Caki2 (cell line): ENCODE data around the gene KRTAP2-4. TPM values are rescaled to one million over a fixed set of nuclear protein-coding genes. Genes with fewer than 3 reads are reported as not detected.
A peak's percentile ranks its signal among the peaks of the same experiment; 100 is the strongest.
"Not testable (repeated sequence)": the region's sequence is repeated elsewhere in the genome, so short reads cannot be mapped to it uniquely, and the experiment has no call there.

Experiments
- DNase-seq: peaks from one replicate; pipeline ENCODE4 v3.0.0-alpha.2; 2015; ENCODE audit warnings: low read depth
- in situ Hi-C: cut with HindIII; loops from 2 replicates; pipeline ENCODE4 v1.10.0; 2016; ENCODE audit warnings: low sequenced_read_pairs, low pct_unique_long_range_greater_than_20kb, mixed read lengths
- total RNA-seq: library from RNA; depleted of rRNA; stranded (reverse); fragments of >200 nt; shearing (Covaris generic); gene quantifications from 2 replicates; pipeline ENCODE4 v1.2.3, GENCODE V29; 2014; ENCODE audit warnings: low replicate concordance; rRNA removed

KRTAP2-4 gene
- total RNA-seq: not detected in 2 replicates

GRCh38 chr17:41065829-41066624 is at the start of gene KRTAP2-4:
Gene KRTAP2-4 (minus strand): TSS chr17:41065879. CDS start chr17:41065845, 34 bp downstream.
- DNase-seq: peak; percentile 83
- in situ Hi-C loops: no loop called here

- in situ Hi-C loops: no loop called here
- no peak for DNase-seq
Measured at GRCh38 chr17:41111151-41111885, 45.6 kb upstream of the KRTAP2-4 start.

- in situ Hi-C loops, DNase-seq: not testable (repeated sequence)
Measured at GRCh38 chr17:41108728-41109386, 43.2 kb upstream of the KRTAP2-4 start.

- in situ Hi-C loops: no loop called here
Measured at GRCh38 chr17:41107941-41108450, 42.3 kb upstream of the KRTAP2-4 start.

GRCh38 chr17:41105347-41105746 is 39.7 kb upstream of the KRTAP2-4 start, which contains the start of gene KRTAP4-9:
Gene KRTAP4-9 (plus strand): TSS chr17:41105389. CDS start chr17:41105389, 0 bp downstream.
- in situ Hi-C loops, DNase-seq: not testable (repeated sequence)

More at GRCh38 chr17:41107941-41108450, 42.3 kb upstream of the KRTAP2-4 start:
- DNase-seq: no peak

- peak; percentile 19 for DNase-seq
- in situ Hi-C loops: not testable (repeated sequence)
Measured at GRCh38 chr17:41104386-41105038, 38.8 kb upstream of the KRTAP2-4 start.

- DNase-seq: no peak
- in situ Hi-C loops: no loop called here
Measured at GRCh38 chr17:41103896-41104295, 38.2 kb upstream of the KRTAP2-4 start.

- no peak for DNase-seq
- in situ Hi-C loops: no loop called here
Measured at GRCh38 chr17:41101586-41102259, 36.0 kb upstream of the KRTAP2-4 start, which contains the start of gene KRTAP4-16. Gene KRTAP4-16 (minus strand): TSS chr17:41102209. CDS start chr17:41102209, 0 bp downstream.

- peak; percentile 14 for DNase-seq
- in situ Hi-C loops: not testable (repeated sequence)
Measured at GRCh38 chr17:41099682-41100480, 34.2 kb upstream of the KRTAP2-4 start.

GRCh38 chr17:41098481-41098880 is 32.8 kb upstream of the KRTAP2-4 start:
- in situ Hi-C loops: no loop called here
- no peak for DNase-seq

GRCh38 chr17:41098042-41098441 is 32.4 kb upstream of the KRTAP2-4 start, which contains the start of gene KRTAP4-8:
Gene KRTAP4-8 (minus strand): TSS chr17:41098142. CDS start chr17:41098084, 58 bp downstream.
- in situ Hi-C loops: no loop called here
- DNase-seq: no peak

GRCh38 chr17:41096055-41096454 is 30.4 kb upstream of the KRTAP2-4 start:
- in situ Hi-C loops: no loop called here
- no peak for DNase-seq

- in situ Hi-C loops, DNase-seq: not testable (repeated sequence)
Measured at GRCh38 chr17:41088760-41089352, 23.2 kb upstream of the KRTAP2-4 start.

- in situ Hi-C loops, DNase-seq: not testable (repeated sequence)
Measured at GRCh38 chr17:41084100-41084856, 18.6 kb upstream of the KRTAP2-4 start, which contains the start of gene KRTAP4-7. Gene KRTAP4-7 (plus strand): TSS chr17:41084150. CDS start chr17:41084207, 57 bp downstream.

GRCh38 chr17:41083427-41083826 is 17.7 kb upstream of the KRTAP2-4 start:
- DNase-seq, in situ Hi-C loops: not testable (repeated sequence)
